Measurements from ENCODE around the gene CAT.
"Not testable (repeated sequence)": the region's sequence is repeated elsewhere in the genome, so short reads cannot be mapped to it uniquely, and the experiment has no call there.

Gene CAT

GRCh38 chr11:34438529-34439507, at the start of gene CAT:
Gene CAT, plus strand, starts transcription at chr11:34438934. Its CDS starts 80 bp downstream, at chr11:34439014.
- peak; percentile 93 to 96 (median 94) for DNase-seq

- DNase-seq = no peak
These were observed 43.9 kb upstream of the CAT start for GRCh38 chr11:34394771-34395300.

GRCh38 chr11:34395916-34396550, 42.7 kb upstream of the CAT start:
- DNase-seq = no peak

GRCh38 chr11:34397120-34397519, 41.6 kb upstream of the CAT start:
- no peak for DNase-seq

- no peak for DNase-seq
These were observed 40.9 kb upstream of the CAT start for GRCh38 chr11:34397811-34398210.

- no peak for DNase-seq
These were observed 35.3 kb upstream of the CAT start for GRCh38 chr11:34403431-34403830.

- DNase-seq = no peak
These were observed 34.5 kb upstream of the CAT start for GRCh38 chr11:34404280-34404679.

GRCh38 chr11:34405079-34405858, 33.5 kb upstream of the CAT start:
- DNase-seq = no peak

- DNase-seq = no peak
These were observed 32.3 kb upstream of the CAT start for GRCh38 chr11:34406413-34406812.

- DNase-seq = no peak
These were observed 31.5 kb upstream of the CAT start for GRCh38 chr11:34407121-34407813.

GRCh38 chr11:34408580-34409172, 30.1 kb upstream of the CAT start:
- DNase-seq = no peak

GRCh38 chr11:34411111-34411510, 27.6 kb upstream of the CAT start:
- DNase-seq = no peak

GRCh38 chr11:34411791-34412190, 26.9 kb upstream of the CAT start:
- DNase-seq = no peak

GRCh38 chr11:34413263-34413662, 25.5 kb upstream of the CAT start:
- no peak for DNase-seq

GRCh38 chr11:34415538-34415937, 23.2 kb upstream of the CAT start:
- no peak for DNase-seq

- DNase-seq = no peak
These were observed 22.6 kb upstream of the CAT start for GRCh38 chr11:34416088-34416487.

GRCh38 chr11:34416766-34417165, 22.0 kb upstream of the CAT start:
- no peak for DNase-seq

GRCh38 chr11:34417202-34417601, 21.5 kb upstream of the CAT start:
- no peak for DNase-seq

- DNase-seq = no peak
These were observed 19.6 kb upstream of the CAT start for GRCh38 chr11:34419158-34419557.

GRCh38 chr11:34423300-34423699, 15.4 kb upstream of the CAT start:
- no peak for DNase-seq

- not testable (repeated sequence) for DNase-seq
These were observed 13.9 kb upstream of the CAT start for GRCh38 chr11:34424826-34425225.

- DNase-seq = no peak
These were observed 13.4 kb upstream of the CAT start for GRCh38 chr11:34425360-34425759.
